A549 (cell line): ENCODE measurements around the gene MNS1. TPM values are rescaled to one million over a fixed set of nuclear protein-coding genes. Genes with fewer than 3 reads are reported as not detected.

Experiments used
- ATAC-seq, 2 experiments: fragments of 200-7000 bp in 1 of 2; fragments of >200 bp in 1 of 2; cut with Nextera tagmentation in 1 of 2; cut with Tn5 transposase in 1 of 2; 3 replicates each; pipeline versions ENCODE4 v1.8.0 to v1.9.1; 2018 to 2020; ENCODE audit warnings: mild to moderate bottlenecking in 1 of 2, moderate library complexity in 1 of 2
- CTCF ChIA-PET: fragments of 300-600 bp; sonication (Branson Sonifier 250); formaldehyde crosslinking; extraction: SDS; loops from one replicate; lab custom pipeline; 2021; ENCODE audit warnings: antibody characterized with exemption, inconsistent platforms; lab: Yijun Ruan, JAX
- POLR2A ChIA-PET: fragments of 350-600 bp; formaldehyde crosslinking; extraction: SDS; loops from one replicate; lab custom pipeline; 2021; ENCODE audit warnings: antibody characterized with exemption, inconsistent platforms; lab: Yijun Ruan, JAX
- DNase-seq, 2 experiments: peaks; one replicate each; pipeline versions ENCODE4 v3.0.0 to v3.0.0-alpha.2; 2011 to 2016; ENCODE audit warnings: low read depth in 1 of 2, low spot score in 1 of 2
- FAIRE-seq: peaks from 2 replicates; lab custom pipeline; 2011; peaks lifted over from hg19 to GRCh38; lab: Jason Lieb, UNC
- H3K27ac ChIP-seq, 2 experiments: fragments of >200 bp; sonication (Bioruptor Twin); formaldehyde crosslinking; 3 replicates each; pipeline ENCODE4 v1.5.1; 2016 to 2017
- H3K4me1 ChIP-seq: fragments of >200 bp; sonication (Bioruptor Twin); formaldehyde crosslinking; 3 replicates; pipeline ENCODE4 v1.6.1; 2016
- H3K4me2 ChIP-seq: fragments of >200 bp; sonication (Bioruptor Twin); formaldehyde crosslinking; 3 replicates; pipeline ENCODE4 v1.6.1; 2016
- H3K4me3 ChIP-seq: fragments of >200 bp; sonication (Bioruptor Twin); formaldehyde crosslinking; 3 replicates; pipeline ENCODE4 v1.5.1; 2016
- H3K9me3 ChIP-seq: fragments of >200 bp; sonication (Bioruptor Twin); formaldehyde crosslinking; 3 replicates; pipeline ENCODE4 v1.6.1; 2016
- BHLHE40 ChIP-seq: IDR thresholded peaks from 2 replicates; pipeline ENCODE4 v1.6.1; 2012; ENCODE audit warnings: low read depth, low read length, inconsistent platforms
- CBX2 ChIP-seq: fragments of 200-600 bp; sonication (generic); IDR thresholded peaks from 2 replicates; pipeline ENCODE4 v1.6.1; 2016; ENCODE audit warnings: low read depth, mild to moderate bottlenecking, borderline replicate concordance
- CBX8 ChIP-seq: fragments of 200-600 bp; sonication (generic); IDR thresholded peaks from 2 replicates; pipeline ENCODE4 v1.6.1; 2016
- CEBPB ChIP-seq, 2 experiments: fragments of >200 bp in 1 of 2; sonication (Bioruptor Twin) in 1 of 2; formaldehyde crosslinking in 1 of 2; IDR thresholded peaks; 2 replicates each; pipeline ENCODE4 v1.6.1; 2012 to 2016
- CHD2 ChIP-seq: fragments of 150-350 bp; IDR thresholded peaks from 2 replicates; pipeline ENCODE4 v1.6.1; 2014; ENCODE audit warnings: low read length; ENCODE audit not compliant: partially characterized antibody
- CHD4 ChIP-seq: fragments of 200-600 bp; sonication (generic); IDR thresholded peaks from 2 replicates; pipeline ENCODE4 v1.6.1; 2016; ENCODE audit warnings: antibody characterized with exemption, mild to moderate bottlenecking, borderline replicate concordance
- ESRRA ChIP-seq: fragments of 150-350 bp; IDR thresholded peaks from 2 replicates; pipeline ENCODE4 v1.6.1; 2014; ENCODE audit warnings: mild to moderate bottlenecking, low read length, borderline replicate concordance
- GATA3 ChIP-seq: IDR thresholded peaks from 2 replicates; pipeline ENCODE4 v1.6.1; 2012; ENCODE audit warnings: borderline replicate concordance
- HDAC2 ChIP-seq: fragments of 200-600 bp; sonication (generic); IDR thresholded peaks from 2 replicates; pipeline ENCODE4 v1.6.1; 2016
- HES2 ChIP-seq: fragments of >200 bp; sonication (Bioruptor Twin); formaldehyde crosslinking; IDR thresholded peaks from 2 replicates; pipeline ENCODE4 v1.6.1; 2016
- HEYL ChIP-seq: fragments of 250-450 bp; sonication (Bioruptor Pico); IDR thresholded peaks from 2 replicates; pipeline ENCODE4 v1.8.0; 2021; ENCODE audit warnings: mild to moderate bottlenecking, moderate library complexity
- HMGXB4 ChIP-seq: fragments of 250-450 bp; sonication (Bioruptor Pico); IDR thresholded peaks from 2 replicates; pipeline ENCODE4 v1.5.0; 2021; ENCODE audit warnings: mild to moderate bottlenecking, moderate library complexity, borderline replicate concordance
- JUNB ChIP-seq: fragments of >200 bp; sonication (Bioruptor Twin); formaldehyde crosslinking; IDR thresholded peaks from 2 replicates; pipeline ENCODE4 v1.6.1; 2016
- KDM1A ChIP-seq: fragments of 200-600 bp; sonication (generic); IDR thresholded peaks from 2 replicates; pipeline ENCODE4 v1.6.1; 2016; ENCODE audit warnings: low read depth, mild to moderate bottlenecking
- KDM5A ChIP-seq: fragments of 200-600 bp; sonication (generic); IDR thresholded peaks from 2 replicates; pipeline ENCODE4 v1.6.1; 2016; ENCODE audit warnings: antibody characterized with exemption, mild to moderate bottlenecking
- NPAS2 ChIP-seq: fragments of 250-450 bp; sonication (Bioruptor Pico); IDR thresholded peaks from 2 replicates; pipeline ENCODE4 v1.8.0; 2022; ENCODE audit warnings: mild to moderate bottlenecking, moderate library complexity, borderline replicate concordance
- POLR2AphosphoS2 ChIP-seq: conservative IDR thresholded peaks from 2 replicates; pipeline ENCODE4 v1.6.1; 2012; ENCODE audit warnings: low read length, improper control_type of control experiment, inconsistent platforms
- RAD21 ChIP-seq, 2 experiments: fragments of >200 bp in 1 of 2; sonication (Bioruptor Twin) in 1 of 2; formaldehyde crosslinking in 1 of 2; IDR thresholded peaks in 1 of 2; conservative IDR thresholded peaks in 1 of 2; 2 replicates in 1 of 2; 3 replicates in 1 of 2; pipeline ENCODE4 v1.6.1; 2012 to 2018; ENCODE audit warnings: inconsistent platforms in 1 of 2
- RARB ChIP-seq: fragments of 250-450 bp; sonication (Bioruptor Pico); IDR thresholded peaks from 2 replicates; pipeline ENCODE4 v1.8.0; 2021; ENCODE audit warnings: mild to moderate bottlenecking, moderate library complexity
- RCOR1 ChIP-seq: fragments of 150-350 bp; IDR thresholded peaks from 2 replicates; pipeline ENCODE4 v1.6.1; 2014; ENCODE audit warnings: antibody characterized with exemption, low read length, low read depth
- REST ChIP-seq: fragments of 200-600 bp; sonication (generic); IDR thresholded peaks from 2 replicates; pipeline ENCODE4 v1.6.1; 2016; ENCODE audit warnings: antibody characterized with exemption, mild to moderate bottlenecking, moderate library complexity
- RFX5 ChIP-seq: fragments of 450-650 bp; IDR thresholded peaks from 2 replicates; pipeline ENCODE4 v1.7.1; 2014; ENCODE audit warnings: antibody characterized with exemption, mild to moderate bottlenecking, moderate library complexity
- RNF2 ChIP-seq: fragments of 200-600 bp; sonication (generic); IDR thresholded peaks from 2 replicates; pipeline ENCODE4 v1.6.1; 2016; ENCODE audit warnings: low read depth, mild to moderate bottlenecking, antibody characterized with exemption, moderate library complexity, borderline replicate concordance
- TFCP2L1 ChIP-seq: fragments of 250-450 bp; sonication (Bioruptor Pico); IDR thresholded peaks from 2 replicates; pipeline ENCODE4 v1.5.0; 2021; ENCODE audit warnings: mild to moderate bottlenecking
- TP53 ChIP-seq: fragments of 250-450 bp; sonication (Bioruptor Pico); IDR thresholded peaks from 2 replicates; pipeline ENCODE4 v1.5.0; 2021; ENCODE audit warnings: mild to moderate bottlenecking, moderate library complexity
- ZNF302 ChIP-seq: fragments of 250-450 bp; sonication (Bioruptor Pico); IDR thresholded peaks from 2 replicates; pipeline ENCODE4 v1.9.0; 2021; ENCODE audit warnings: inconsistent platforms, mild to moderate bottlenecking, moderate library complexity
- ZSCAN20 ChIP-seq: fragments of 250-450 bp; sonication (Bioruptor Pico); IDR thresholded peaks from 2 replicates; pipeline ENCODE4 v1.8.0; 2022; ENCODE audit warnings: mild to moderate bottlenecking, moderate library complexity
- WGBS: methylation state at CpG from one replicate; pipeline ENCODE4 v1.1.6; 2017; ENCODE audit errors: missing lambda C conversion rate; 5-methylcytosine and 5-hydroxymethylcytosine counted together
- polyA plus RNA-seq, 4 experiments: library from polyadenylated mRNA; depleted of rRNA in 3 of 4; stranded (reverse); fragments of >200 nt; fragmentation: RNase III in 1 of 4; extraction: RNeasy Plus Mini Kit Qiagen cat#74134 plus additional on column Dnase treatment in 1 of 4; gene quantifications; 2 replicates in 3 of 4; 3 replicates in 1 of 4; pipeline ENCODE4 v1.2.3, GENCODE V29; 2011 to 2017
- TF ChIP-seq, protein P1 (sequence below): IDR thresholded peaks from 2 replicates; pipeline ENCODE4 v1.6.1; 2012

Gene MNS1
- polyA plus RNA-seq, 2 of the 4 experiments (the other 2 are of a cell fraction) = 4.4 to 5.2 TPM

- WGBS = 76% methylated on average over 2 of the region's 2 CpGs
- no peak overlapping the region for H3K27ac ChIP-seq
- no peaks in the 10 kb centered on the region for H3K9me3 ChIP-seq
- H3K4me1 ChIP-seq = peaks cover under 1% of the 10 kb centered on the region; the same call in 1 of the 3 replicates
- ChIA-PET POLR2A (interaction anchor here (0.5 kb wide), 1 partner anchor 329 kb away, joined by 3 read pairs; no protein-coding TSS in a partner anchor), CTCF (no interaction called here)
- TF ChIP-seq TFCP2L1 (CRISPR knock-in tag) (no peak), POLR2AphosphoS2 (no peak), CEBPB (IDR thresholded peaks at IDR 0.05) (no peak), NPAS2 (CRISPR knock-in tag) (no peak), HDAC2 (no peak), REST (no peak), RCOR1 (no peak), BHLHE40 (no peak), HES2 (no peak), CBX2 (no peak), ESRRA (no peak), KDM5A (no peak), ZNF302 (no peak), ZSCAN20 (CRISPR knock-in tag) (no peak), HMGXB4 (no peak), RFX5 (no peak), JUNB (no peak), GATA3 (no peak)
- TF ChIP-seq, protein P1, sequence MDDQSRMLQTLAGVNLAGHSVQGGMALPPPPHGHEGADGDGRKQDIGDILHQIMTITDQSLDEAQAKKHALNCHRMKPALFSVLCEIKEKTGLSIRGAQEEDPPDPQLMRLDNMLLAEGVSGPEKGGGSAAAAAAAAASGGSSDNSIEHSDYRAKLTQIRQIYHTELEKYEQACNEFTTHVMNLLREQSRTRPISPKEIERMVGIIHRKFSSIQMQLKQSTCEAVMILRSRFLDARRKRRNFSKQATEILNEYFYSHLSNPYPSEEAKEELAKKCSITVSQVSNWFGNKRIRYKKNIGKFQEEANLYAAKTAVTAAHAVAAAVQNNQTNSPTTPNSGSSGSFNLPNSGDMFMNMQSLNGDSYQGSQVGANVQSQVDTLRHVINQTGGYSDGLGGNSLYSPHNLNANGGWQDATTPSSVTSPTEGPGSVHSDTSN = no peak
- H3K4me2 ChIP-seq = no peak overlapping the region
- no peak overlapping the region for H3K4me3 ChIP-seq
- FAIRE-seq = no peak
- ATAC-seq = no peak
- DNase-seq = no peak
Observed at GRCh38 chr15:56459096-56459495, 5.8 kb downstream of the MNS1 start.

- no peak for TF ChIP-seq RARB
- no peak for TF ChIP-seq RAD21 (conservative IDR thresholded peaks at IDR 0.05 in 1 of 2, IDR thresholded peaks at IDR 0.05 in 1 of 2)
- TF ChIP-seq GATA3 = no peak
- no peak for TF ChIP-seq RCOR1
- no peak for TF ChIP-seq KDM1A
- TF ChIP-seq BHLHE40 = no peak
- TF ChIP-seq RNF2 = no peak
- no peak for TF ChIP-seq JUNB
- no peak for TF ChIP-seq HEYL (CRISPR knock-in tag)
- TF ChIP-seq ZNF302 = no peak
- TF ChIP-seq CHD2 = no peak
- TF ChIP-seq CBX8 = no peak
- no peak for TF ChIP-seq NPAS2 (CRISPR knock-in tag)
- no peak for TF ChIP-seq CHD4
- no peak for TF ChIP-seq TP53
- TF ChIP-seq, all 56 proteins: peak for 0
- FAIRE-seq (peak; percentile 59), DNase-seq (no peak), ATAC-seq (no peak)
- no peaks in the 10 kb centered on the region for H3K4me1 ChIP-seq
- POLR2A ChIA-PET = no interaction called here
- 79% methylated on average over 3 of the region's 3 CpGs for WGBS
- no peak overlapping the region for H3K4me3 ChIP-seq
- H3K4me2 ChIP-seq = no peak overlapping the region
- no peaks in the 10 kb centered on the region for H3K9me3 ChIP-seq
- H3K27ac ChIP-seq = no peak overlapping the region
- CTCF ChIA-PET = no interaction called here
Observed at GRCh38 chr15:56456229-56456628, 8.7 kb downstream of the MNS1 start.
